ENCODE measurements around the gene SMYD3. TPM values are rescaled to one million over a fixed set of nuclear protein-coding genes. Genes with fewer than 3 reads are reported as not detected.

The SMYD3 gene
- total and polyA plus RNA-seq, 12 donors = 13.5 to 78.2 (median 26.8) TPM

DNA sequence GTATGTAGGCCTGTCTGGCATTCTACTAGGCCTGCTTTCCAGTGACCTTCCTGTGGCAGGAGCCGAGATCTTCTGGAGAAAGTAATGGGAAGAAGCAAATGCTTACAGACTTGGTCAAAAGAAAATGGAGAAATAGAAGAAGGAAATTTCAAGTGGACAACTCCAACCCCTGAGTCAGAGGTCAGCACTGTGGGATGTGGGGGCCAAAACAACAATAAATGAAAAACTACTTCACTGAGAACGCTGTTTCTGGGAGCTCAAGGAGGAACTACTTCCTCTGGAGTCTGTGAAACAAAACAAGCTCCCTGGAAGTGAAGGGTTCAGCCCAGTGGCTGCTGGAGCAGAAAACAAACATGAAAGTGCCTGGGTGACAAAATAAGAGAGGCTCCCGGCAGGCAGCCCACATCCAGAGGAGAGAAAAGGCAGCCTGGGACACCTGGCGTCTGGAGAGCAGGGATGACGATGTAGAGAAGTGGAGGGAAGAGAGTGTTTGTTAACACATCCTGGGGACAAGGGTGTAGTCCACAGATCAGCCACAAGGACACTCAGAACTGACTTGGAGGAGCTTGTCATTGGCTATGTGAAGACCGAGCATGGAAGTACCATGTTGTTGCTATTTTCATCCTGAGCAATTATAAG, 355.2 kb downstream of the SMYD3 start:
- Histone ChIP-seq H3K27me3 (no peaks in the 10 kb centered on the region), H3K4me1 (replicated peaks in 1 of 2) (peaks cover 11 to 20% of the 10 kb centered on the region in 2 donors), H3K27ac (no peak overlapping the region), H3K4me3 (no peak overlapping the region), H3K36me3 (replicated peaks in 1 of 2) (no peaks in the 10 kb centered on the region), H3K9me3 (replicated peaks in 1 of 3) (no peaks in the 10 kb centered on the region)
- TF ChIP-seq POLR2A (IDR thresholded peaks at IDR 0.05) (no peak), CTCF (IDR thresholded peaks at IDR 0.05) (no peak)
- WGBS, 4 donors = 72 to 86% (median 77%) methylated on average over 6 of the region's 6 CpGs
- DNase-seq = no peak
- intact Hi-C loops (cut with DNase I) = no loop called here

GRCh38 chr1:246149543-246149942, 357.5 kb downstream of the SMYD3 start:
- H3K4me1 ChIP-seq (replicated peaks in 1 of 2) = peaks cover 10 to 14% of the 10 kb centered on the region in 2 donors
- 83 to 97% (median 93%) methylated on average over 2 of the region's 2 CpGs for WGBS, 4 donors
- TF ChIP-seq POLR2A (IDR thresholded peaks at IDR 0.05) (no peak), CTCF (IDR thresholded peaks at IDR 0.05) (no peak)

DNA sequence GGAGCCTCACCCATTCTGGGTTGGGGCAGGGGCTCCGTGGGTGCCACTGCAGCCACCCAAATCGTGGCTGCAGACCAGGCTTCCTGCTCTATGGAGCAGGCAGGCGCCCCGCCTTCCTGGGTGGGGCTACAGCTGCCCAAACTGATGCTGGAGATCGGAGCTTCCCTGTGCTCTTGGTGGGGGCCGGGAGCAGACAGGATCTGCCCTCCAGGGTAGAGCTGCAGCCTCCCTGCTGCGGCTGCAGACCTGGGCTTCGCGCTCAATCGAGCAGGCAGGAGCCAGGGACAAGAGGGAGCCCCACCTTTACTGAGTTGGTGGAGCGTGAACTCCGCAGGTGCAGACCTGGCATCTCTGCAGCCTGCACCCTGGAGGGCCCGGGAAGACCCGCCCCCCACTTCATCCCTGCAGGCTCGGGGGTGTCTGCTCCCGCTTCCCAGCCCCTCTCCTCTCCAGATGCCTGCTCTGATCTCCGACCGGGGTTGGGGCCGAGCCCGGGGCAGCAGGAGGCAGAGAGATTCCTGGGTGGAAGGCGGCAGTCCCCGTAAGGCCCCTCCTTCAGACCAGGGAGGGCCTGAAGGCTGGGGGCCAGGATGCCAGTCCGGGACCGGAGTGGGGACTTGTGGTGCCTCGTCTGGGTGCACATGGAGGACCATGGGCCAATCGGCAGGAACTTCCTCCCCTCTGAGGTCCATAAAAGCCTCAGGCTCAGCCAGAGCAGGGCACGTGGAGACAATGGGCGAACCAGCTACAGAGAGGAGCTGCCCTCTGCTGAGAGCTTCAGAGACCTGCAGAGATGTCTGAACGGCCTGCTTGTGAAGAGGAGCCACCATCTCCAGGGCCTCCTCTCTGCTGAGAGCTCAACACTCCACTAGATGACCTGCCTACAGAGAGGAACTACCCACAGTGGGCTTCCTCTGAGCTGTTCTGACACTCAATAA, 359.3 kb downstream of the SMYD3 start:
- no peak for DNase-seq
- Histone ChIP-seq H3K27ac (no peak overlapping the region), H3K36me3 (replicated peaks in 1 of 2) (no peaks in the 10 kb centered on the region), H3K9me3 (replicated peaks in 1 of 3) (no peaks in the 10 kb centered on the region), H3K27me3 (no peaks in the 10 kb centered on the region), H3K4me1 (replicated peaks in 1 of 2) (peaks cover 8 to 13% of the 10 kb centered on the region in 2 donors), H3K4me3 (no peak overlapping the region)
- WGBS, 4 donors = 94 to 97% (median 95%) methylated on average over 16 to 29 of the region's 29 CpGs; no CpG with 5 or more reads in 1 of the 4 donors
- intact Hi-C loops (cut with DNase I) = no loop called here
- TF ChIP-seq CTCF (IDR thresholded peaks at IDR 0.05) = no peak
- no peak for TF ChIP-seq POLR2A (IDR thresholded peaks at IDR 0.05)

More at GRCh38 chr1:246149543-246149942, 357.5 kb downstream of the SMYD3 start:
- no peak for DNase-seq
- Histone ChIP-seq H3K27me3 (no peaks in the 10 kb centered on the region), H3K36me3 (replicated peaks in 1 of 2) (no peaks in the 10 kb centered on the region), H3K9me3 (replicated peaks in 1 of 3) (no peaks in the 10 kb centered on the region), H3K27ac (no peak overlapping the region), H3K4me3 (no peak overlapping the region)
- intact Hi-C loops (cut with DNase I) = no loop called here

- Histone ChIP-seq H3K27ac (no peak overlapping the region), H3K4me1 (replicated peaks in 1 of 2) (peaks cover 8 to 13% of the 10 kb centered on the region in 2 donors), H3K4me3 (no peak overlapping the region), H3K27me3 (no peaks in the 10 kb centered on the region), H3K36me3 (replicated peaks in 1 of 2) (no peaks in the 10 kb centered on the region), H3K9me3 (replicated peaks in 1 of 3) (no peaks in the 10 kb centered on the region)
- DNase-seq = no peak
- no peak for TF ChIP-seq POLR2A (IDR thresholded peaks at IDR 0.05)
- no peak for TF ChIP-seq CTCF (IDR thresholded peaks at IDR 0.05)
- WGBS, 4 donors = 94 to 97% (median 96%) methylated on average over 24 to 25 of the region's 25 CpGs
- intact Hi-C loops (cut with DNase I) = no loop called here
These were observed 360.1 kb downstream of the SMYD3 start for GRCh38 chr1:246146804-246147523.

Data from adrenal gland (tissue), 12 donors.